Erythroblast (primary cell): ENCODE data around the gene SHISAL1.

ENCODE experiments used
- GATA1 ChIP-seq: IDR thresholded peaks from 2 replicates; pipeline ENCODE4 v1.6.1; 2011; ENCODE audit warnings: low read depth, mild to moderate bottlenecking, control low read depth, low read length, moderate library complexity
- POLR2A ChIP-seq: IDR thresholded peaks from 2 replicates; pipeline ENCODE4 v1.6.1; 2011; ENCODE audit warnings: mild to moderate bottlenecking, low read length

DNA sequence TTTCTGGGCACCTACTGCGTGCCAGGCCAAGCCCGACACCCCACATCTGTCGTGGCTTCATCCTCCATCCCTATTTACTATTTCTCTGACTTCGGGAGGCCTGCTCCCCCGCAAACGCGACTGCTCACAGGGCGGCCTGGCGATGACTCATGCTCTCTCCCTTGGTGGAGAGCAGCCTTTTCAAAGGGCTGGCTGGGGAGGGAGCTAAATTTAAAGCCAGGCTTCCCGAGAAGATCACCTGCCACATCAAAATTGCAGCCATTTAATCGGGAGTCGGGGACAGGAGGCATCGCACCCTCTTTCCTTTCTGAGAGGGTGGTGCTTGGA lies 24.9 kb upstream of the SHISAL1 start:
- TF ChIP-seq POLR2A = no peak
- TF ChIP-seq GATA1 = no peak
